Mucosa of stomach (tissue), 1 donor: Measurements from ENCODE around the gene FAM236C.
"Not testable (repeated sequence)": the region's sequence is repeated elsewhere in the genome, so short reads cannot be mapped to it uniquely, and the experiment has no call there.

Source experiments
- H3K27me3 ChIP-seq: one replicate; pipeline ENCODE4 v1.7.0; 2013; ENCODE audit warnings: mild to moderate bottlenecking, low read length; ENCODE audit not compliant: control insufficient read depth, insufficient read depth
- H3K36me3 ChIP-seq: one replicate; pipeline ENCODE4 v1.7.0; 2013; ENCODE audit warnings: low read length; ENCODE audit not compliant: control insufficient read depth, insufficient read depth
- H3K4me1 ChIP-seq: one replicate; pipeline ENCODE4 v1.7.0; 2013; ENCODE audit warnings: mild to moderate bottlenecking, low read length; ENCODE audit not compliant: control insufficient read depth, insufficient read depth
- H3K4me3 ChIP-seq: one replicate; pipeline ENCODE4 v1.7.0; 2013; ENCODE audit warnings: low read length
- H3K9ac ChIP-seq: one replicate; pipeline ENCODE4 v1.7.0; 2013; ENCODE audit warnings: mild to moderate bottlenecking, low read length, moderate library complexity
- H3K9me3 ChIP-seq: one replicate; pipeline ENCODE4 v1.7.0; 2013; ENCODE audit warnings: mild to moderate bottlenecking, low read length, moderate library complexity; ENCODE audit not compliant: control insufficient read depth
- donor health status: Pancreatic carcinoma.

FAM236C gene

GRCh38 chrX:72912315-72912714 lies at the start of gene FAM236C:
Gene FAM236C (plus strand): TSS chrX:72912615. CDS start chrX:72912715, 100 bp downstream.
- H3K27me3 ChIP-seq, H3K9me3 ChIP-seq, H3K4me1 ChIP-seq, H3K9ac ChIP-seq, H3K4me3 ChIP-seq, H3K36me3 ChIP-seq: not testable (repeated sequence)

- H3K27me3 ChIP-seq, H3K4me1 ChIP-seq, H3K4me3 ChIP-seq, H3K36me3 ChIP-seq, H3K9me3 ChIP-seq, H3K9ac ChIP-seq: not testable (repeated sequence)
Observed at GRCh38 chrX:72882898-72883297, 29.5 kb upstream of the FAM236C start.

- H3K27me3 ChIP-seq, H3K4me3 ChIP-seq, H3K36me3 ChIP-seq, H3K4me1 ChIP-seq, H3K9me3 ChIP-seq, H3K9ac ChIP-seq: not testable (repeated sequence)
Observed at GRCh38 chrX:72889740-72890139, 22.7 kb upstream of the FAM236C start.

- H3K9ac ChIP-seq, H3K27me3 ChIP-seq, H3K4me1 ChIP-seq, H3K36me3 ChIP-seq, H3K9me3 ChIP-seq, H3K4me3 ChIP-seq: not testable (repeated sequence)
Observed at GRCh38 chrX:72916096-72916495, 3.7 kb downstream of the FAM236C start.

GRCh38 chrX:72932283-72932682 lies 19.9 kb downstream of the FAM236C start:
- H3K4me3 ChIP-seq, H3K9me3 ChIP-seq, H3K27me3 ChIP-seq, H3K36me3 ChIP-seq, H3K9ac ChIP-seq, H3K4me1 ChIP-seq: not testable (repeated sequence)

- H3K4me1 ChIP-seq, H3K4me3 ChIP-seq, H3K9me3 ChIP-seq, H3K9ac ChIP-seq, H3K27me3 ChIP-seq, H3K36me3 ChIP-seq: not testable (repeated sequence)
Observed at GRCh38 chrX:72936455-72936854, 24.0 kb downstream of the FAM236C start.

- not testable (repeated sequence) for H3K9me3 ChIP-seq, H3K36me3 ChIP-seq, H3K4me3 ChIP-seq, H3K9ac ChIP-seq, H3K4me1 ChIP-seq, H3K27me3 ChIP-seq
Observed at GRCh38 chrX:72936882-72937455, 24.6 kb downstream of the FAM236C start.

- H3K4me1 ChIP-seq, H3K9ac ChIP-seq, H3K36me3 ChIP-seq, H3K27me3 ChIP-seq, H3K9me3 ChIP-seq, H3K4me3 ChIP-seq: not testable (repeated sequence)
Observed at GRCh38 chrX:72937906-72938305, 25.5 kb downstream of the FAM236C start, which contains the start of gene FAM236A. Gene FAM236A (plus strand): TSS chrX:72938206. CDS start chrX:72938263, 57 bp downstream.

- not testable (repeated sequence) for H3K9ac ChIP-seq, H3K27me3 ChIP-seq, H3K4me1 ChIP-seq, H3K9me3 ChIP-seq, H3K36me3 ChIP-seq, H3K4me3 ChIP-seq
Observed at GRCh38 chrX:72942272-72942671, 29.9 kb downstream of the FAM236C start.

- not testable (repeated sequence) for H3K4me1 ChIP-seq, H3K4me3 ChIP-seq, H3K36me3 ChIP-seq, H3K9ac ChIP-seq, H3K9me3 ChIP-seq, H3K27me3 ChIP-seq
Observed at GRCh38 chrX:72943035-72943818, 30.8 kb downstream of the FAM236C start.

- not testable (repeated sequence) for H3K4me3 ChIP-seq, H3K4me1 ChIP-seq, H3K36me3 ChIP-seq, H3K9ac ChIP-seq, H3K9me3 ChIP-seq, H3K27me3 ChIP-seq
Observed at GRCh38 chrX:72943819-72944169, 31.4 kb downstream of the FAM236C start, which contains the start of gene DMRTC1. Gene DMRTC1 (minus strand): TSS chrX:72943837. CDS start chrX:72875694, 68,143 bp downstream.

- H3K9me3 ChIP-seq, H3K27me3 ChIP-seq, H3K4me1 ChIP-seq, H3K4me3 ChIP-seq, H3K9ac ChIP-seq, H3K36me3 ChIP-seq: not testable (repeated sequence)
Observed at GRCh38 chrX:72959971-72960370, 47.6 kb downstream of the FAM236C start.
